Activated naive CD4-positive, alpha-beta T cell treated with anti-CD3 and anti-CD28 coated beads, Interleukin-2, amount 50 U/mL, for 24 hours (primary cell): Measurements from ENCODE around the gene HPCAL1.
A peak's percentile ranks its signal among the peaks of the same experiment; 100 is the strongest.

ENCODE experiments used
- H3K27ac Mint-ChIP-seq: one replicate; pipeline ENCODE4 v1.8.0; 2021; ENCODE audit warnings: mild to moderate bottlenecking, mixed read lengths
- H3K27me3 Mint-ChIP-seq: one replicate; pipeline ENCODE4 v1.8.0; 2021; ENCODE audit warnings: mixed read lengths
- H3K36me3 Mint-ChIP-seq: one replicate; pipeline ENCODE4 v1.8.0; 2021; ENCODE audit warnings: mixed read lengths
- H3K4me1 Mint-ChIP-seq: one replicate; pipeline ENCODE4 v1.8.0; 2021; ENCODE audit warnings: mixed read lengths
- H3K4me3 Mint-ChIP-seq: one replicate; pipeline ENCODE4 v1.8.0; 2021; ENCODE audit warnings: mild to moderate bottlenecking, mixed read lengths
- H3K9me3 Mint-ChIP-seq: one replicate; pipeline ENCODE4 v1.8.0; 2021; ENCODE audit warnings: mixed read lengths

The HPCAL1 gene

GRCh38 chr2:10303181-10303693 lies 533 bp downstream of the HPCAL1 start:
- peak overlapping the region; percentile 86 for H3K27ac Mint-ChIP-seq
- H3K4me1 Mint-ChIP-seq: peaks cover 81% of the 10 kb centered on the region
- H3K4me3 Mint-ChIP-seq: peak overlapping the region; percentile 97
- no peaks in the 10 kb centered on the region for H3K27me3 Mint-ChIP-seq
- no peaks in the 10 kb centered on the region for H3K9me3 Mint-ChIP-seq
- no peaks in the 10 kb centered on the region for H3K36me3 Mint-ChIP-seq

DNA sequence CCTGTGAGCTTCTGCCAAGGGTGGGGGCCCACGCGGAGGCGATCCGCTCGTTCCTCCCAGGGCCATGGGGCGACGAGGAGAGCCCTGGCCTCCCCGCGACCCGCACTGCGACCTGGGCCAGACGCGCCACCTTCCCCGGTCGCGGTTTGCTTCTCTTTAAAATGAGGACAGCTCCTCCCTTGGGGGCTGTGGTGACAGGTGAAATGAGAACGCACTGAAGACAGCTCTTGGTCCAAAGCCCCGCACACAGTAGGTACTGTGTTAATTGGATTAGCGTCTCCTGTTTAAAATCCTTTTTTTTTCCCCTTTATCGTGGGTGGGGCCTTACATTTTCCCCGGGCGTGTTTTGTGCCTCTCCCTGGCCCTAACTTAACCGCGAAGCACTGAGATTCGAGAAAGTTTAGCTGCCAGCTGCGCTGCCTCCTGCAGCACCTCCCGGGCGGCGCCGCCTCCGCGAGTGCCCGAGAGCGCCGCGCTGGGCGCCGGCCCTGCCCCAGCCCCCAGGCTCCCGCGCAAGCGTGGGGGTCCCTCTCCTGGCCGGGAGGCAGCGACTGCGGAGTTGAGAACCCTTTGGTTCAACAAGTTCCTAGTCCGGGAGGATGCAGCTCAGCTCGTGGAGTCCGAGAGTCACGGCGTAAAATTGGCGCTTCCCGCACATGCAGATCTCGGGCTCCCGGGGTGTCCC lies 1.1 kb downstream of the HPCAL1 start:
- Mint-ChIP-seq H3K9me3 (no peaks in the 10 kb centered on the region), H3K36me3 (no peaks in the 10 kb centered on the region), H3K4me3 (peak overlapping the region; percentile 97), H3K4me1 (peaks cover 80% of the 10 kb centered on the region), H3K27me3 (no peaks in the 10 kb centered on the region), H3K27ac (peak overlapping the region; percentile 65)

DNA sequence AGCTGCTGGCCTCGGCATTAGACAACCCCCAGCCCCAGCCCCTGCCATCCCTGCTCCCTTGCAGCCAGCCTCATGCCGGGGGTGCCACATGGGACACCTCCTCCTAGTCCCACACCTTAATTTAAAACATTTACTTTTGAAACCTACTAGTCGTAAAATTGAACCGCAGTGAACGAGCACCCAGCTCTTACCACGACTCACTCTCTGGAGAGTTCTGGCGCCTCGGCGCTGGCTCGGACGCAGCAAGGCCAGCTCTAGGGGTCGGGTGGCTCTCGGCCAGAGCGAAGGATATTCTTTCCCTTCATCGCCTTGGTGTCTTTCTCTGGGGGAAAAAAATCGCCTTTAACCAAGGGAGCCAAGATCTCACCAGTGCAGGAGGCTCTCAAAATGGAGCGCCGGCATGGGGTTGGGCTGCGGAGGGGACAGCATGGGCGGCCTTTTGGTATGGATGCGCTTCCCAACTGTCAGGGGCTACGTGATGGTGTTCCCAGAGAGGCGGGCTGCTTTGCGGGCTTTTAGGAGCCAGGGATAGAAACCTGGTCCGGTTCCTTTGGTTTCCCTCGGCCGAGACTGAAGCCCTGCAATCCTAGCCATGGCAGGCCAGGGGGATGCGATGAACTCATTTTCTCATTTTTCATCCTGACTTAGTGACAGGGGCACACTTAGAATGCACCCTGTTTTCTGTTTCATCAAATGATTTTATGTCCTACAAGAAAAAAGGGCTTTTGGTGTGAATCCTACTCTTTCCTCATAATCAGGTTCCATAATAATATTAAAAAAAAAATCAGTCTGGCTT lies 2.0 kb downstream of the HPCAL1 start:
- Mint-ChIP-seq H3K4me3 (peak overlapping the region; percentile 92), H3K27me3 (no peaks in the 10 kb centered on the region), H3K27ac (peak overlapping the region; percentile 60), H3K36me3 (no peaks in the 10 kb centered on the region), H3K4me1 (peaks cover 76% of the 10 kb centered on the region), H3K9me3 (no peaks in the 10 kb centered on the region)

DNA sequence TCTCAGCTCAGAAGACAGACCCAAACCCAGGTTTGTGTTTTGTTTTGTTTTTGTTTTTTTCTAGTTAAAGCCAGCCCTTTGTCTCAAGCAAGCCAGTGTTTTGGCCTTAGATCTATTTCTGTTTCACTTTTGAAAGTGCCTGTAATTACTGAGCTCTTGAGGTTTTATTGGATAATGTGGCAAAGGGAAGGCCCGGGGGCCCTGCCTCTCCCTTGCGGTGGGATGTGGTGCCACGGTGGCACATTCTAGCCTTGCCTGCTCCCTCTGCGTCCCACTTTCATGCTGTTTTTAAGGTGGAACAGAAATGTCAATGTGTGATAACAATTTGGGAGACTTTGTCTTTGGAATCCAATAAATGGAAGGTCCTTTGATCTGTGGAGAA lies 2.5 kb downstream of the HPCAL1 start:
- Mint-ChIP-seq H3K27me3 (no peaks in the 10 kb centered on the region), H3K4me3 (peak overlapping the region; percentile 92), H3K36me3 (no peaks in the 10 kb centered on the region), H3K9me3 (no peaks in the 10 kb centered on the region), H3K4me1 (peaks cover 78% of the 10 kb centered on the region), H3K27ac (peak overlapping the region; percentile 41)

GRCh38 chr2:10305715-10306114 lies 3.0 kb downstream of the HPCAL1 start:
- Mint-ChIP-seq H3K4me1 (peaks cover 75% of the 10 kb centered on the region), H3K9me3 (no peaks in the 10 kb centered on the region), H3K27me3 (no peaks in the 10 kb centered on the region), H3K27ac (peak overlapping the region; percentile 41), H3K36me3 (no peaks in the 10 kb centered on the region), H3K4me3 (peak overlapping the region; percentile 92)

DNA sequence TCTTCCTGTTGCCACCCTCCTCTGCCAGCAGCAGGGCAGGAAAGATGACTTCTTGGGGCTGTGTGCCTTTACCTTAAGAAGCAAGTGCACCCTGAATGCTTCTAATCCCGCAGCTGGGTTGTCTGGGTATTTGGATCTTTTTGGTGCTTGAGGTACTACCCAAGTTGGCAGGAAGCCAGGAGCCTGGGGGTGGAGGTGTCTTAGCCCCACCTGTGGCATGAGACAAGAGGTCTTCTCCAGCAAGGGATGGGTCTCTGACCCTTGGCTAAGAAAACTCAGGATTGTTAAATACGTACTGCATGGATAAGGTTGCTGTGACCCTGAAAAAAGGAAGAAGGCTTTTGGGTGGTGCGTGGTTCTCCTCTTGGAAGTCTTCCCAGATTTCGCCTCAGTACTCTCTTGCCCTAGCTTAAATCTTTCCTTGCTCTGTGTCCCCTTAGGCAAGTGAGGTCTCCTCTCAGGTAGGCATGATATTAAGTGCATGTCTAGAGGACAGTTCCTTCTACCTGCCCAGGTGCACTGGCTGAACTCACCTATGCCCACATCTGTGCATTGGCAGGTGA lies 4.3 kb downstream of the HPCAL1 start:
- H3K36me3 Mint-ChIP-seq: no peaks in the 10 kb centered on the region
- H3K27me3 Mint-ChIP-seq: no peaks in the 10 kb centered on the region
- H3K9me3 Mint-ChIP-seq: no peaks in the 10 kb centered on the region
- no peak overlapping the region for H3K27ac Mint-ChIP-seq
- H3K4me3 Mint-ChIP-seq: peak overlapping the region; percentile 92
- peaks cover 68% of the 10 kb centered on the region for H3K4me1 Mint-ChIP-seq

DNA sequence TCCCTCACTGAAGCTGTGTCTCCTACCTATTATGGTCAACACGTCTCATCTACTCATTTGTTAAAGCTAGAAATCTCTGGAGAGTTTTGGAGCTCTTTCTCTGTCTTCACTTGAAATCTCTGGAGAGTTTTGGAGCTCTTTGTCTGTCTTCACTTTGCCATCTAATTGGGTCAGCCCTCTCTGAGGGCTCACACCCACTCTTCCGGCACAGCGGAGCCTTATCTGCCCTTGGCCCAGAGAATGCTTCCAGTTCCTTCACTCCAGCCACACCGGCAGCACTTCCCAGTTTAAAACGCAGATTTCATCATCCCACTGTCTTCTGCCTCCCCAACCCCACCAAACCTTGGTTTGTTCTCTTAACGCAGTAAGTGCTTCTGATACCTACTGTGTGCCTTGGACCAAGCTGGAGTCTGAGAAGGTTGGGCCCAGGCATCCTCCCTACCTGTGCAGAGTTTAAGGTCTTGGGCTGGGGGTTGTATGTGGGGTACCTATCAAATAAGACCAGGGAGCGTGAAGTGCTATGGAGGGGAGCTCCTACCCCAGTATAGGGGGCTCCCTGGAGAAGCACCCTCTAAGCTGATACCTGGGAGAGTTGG lies 5.0 kb downstream of the HPCAL1 start:
- Mint-ChIP-seq H3K4me1 (peaks cover 68% of the 10 kb centered on the region), H3K27me3 (no peaks in the 10 kb centered on the region), H3K27ac (peak overlapping the region; percentile 53), H3K9me3 (no peaks in the 10 kb centered on the region), H3K4me3 (peak overlapping the region; percentile 33), H3K36me3 (no peaks in the 10 kb centered on the region)

GRCh38 chr2:10308866-10309265 lies 6.2 kb downstream of the HPCAL1 start:
- H3K27ac Mint-ChIP-seq: no peak overlapping the region
- peaks cover 62% of the 10 kb centered on the region for H3K4me1 Mint-ChIP-seq
- H3K27me3 Mint-ChIP-seq: no peaks in the 10 kb centered on the region
- H3K4me3 Mint-ChIP-seq: no peak overlapping the region
- no peaks in the 10 kb centered on the region for H3K9me3 Mint-ChIP-seq
- no peaks in the 10 kb centered on the region for H3K36me3 Mint-ChIP-seq

- Mint-ChIP-seq H3K4me1 (peaks cover 64% of the 10 kb centered on the region), H3K36me3 (no peaks in the 10 kb centered on the region), H3K4me3 (no peak overlapping the region)
Observed at GRCh38 chr2:10309286-10309685, 6.6 kb downstream of the HPCAL1 start.

DNA sequence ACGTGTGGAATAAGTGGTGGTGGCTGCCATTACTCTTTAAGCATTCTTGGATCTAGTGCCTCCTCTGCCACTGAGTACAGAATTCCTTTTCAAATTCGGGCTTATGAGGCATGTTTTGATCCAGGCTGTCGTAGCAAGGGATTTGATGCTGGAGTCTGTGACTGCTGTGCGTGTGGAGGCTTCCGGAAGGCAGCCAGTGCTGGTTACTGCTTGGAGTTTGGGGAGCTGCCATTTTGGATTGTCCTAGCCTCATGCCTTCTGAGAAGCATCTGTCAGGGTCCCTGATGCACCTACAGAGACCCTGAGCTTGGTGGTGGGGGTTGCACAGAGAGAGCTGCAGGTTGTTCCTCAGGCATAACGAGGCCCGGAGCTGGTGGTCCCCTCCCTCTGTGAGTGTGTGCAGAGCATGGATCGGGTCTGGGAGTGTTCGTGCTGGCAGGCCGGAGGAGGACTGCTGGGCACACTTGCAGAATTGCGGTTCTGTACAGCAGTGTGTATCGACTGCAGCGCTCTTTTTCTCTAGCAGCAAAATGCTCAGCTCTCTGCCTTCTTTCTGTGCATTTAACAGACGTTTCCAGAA lies 7.7 kb downstream of the HPCAL1 start:
- Mint-ChIP-seq H3K36me3 (no peaks in the 10 kb centered on the region), H3K4me3 (no peak overlapping the region)

More at GRCh38 chr2:10309286-10309685, 6.6 kb downstream of the HPCAL1 start:
- Mint-ChIP-seq H3K9me3 (no peaks in the 10 kb centered on the region), H3K27me3 (no peaks in the 10 kb centered on the region), H3K27ac (no peak overlapping the region)

GRCh38 chr2:10311736-10312135 lies 9.0 kb downstream of the HPCAL1 start:
- Mint-ChIP-seq H3K9me3 (no peaks in the 10 kb centered on the region), H3K4me3 (no peak overlapping the region), H3K4me1 (peaks cover 60% of the 10 kb centered on the region), H3K27me3 (no peaks in the 10 kb centered on the region), H3K36me3 (no peaks in the 10 kb centered on the region), H3K27ac (no peak overlapping the region)

More for the DNA sequence above, 7.7 kb downstream of the HPCAL1 start:
- H3K27me3 Mint-ChIP-seq: no peaks in the 10 kb centered on the region
- H3K9me3 Mint-ChIP-seq: no peaks in the 10 kb centered on the region
- no peak overlapping the region for H3K27ac Mint-ChIP-seq
- peaks cover 60% of the 10 kb centered on the region for H3K4me1 Mint-ChIP-seq

DNA sequence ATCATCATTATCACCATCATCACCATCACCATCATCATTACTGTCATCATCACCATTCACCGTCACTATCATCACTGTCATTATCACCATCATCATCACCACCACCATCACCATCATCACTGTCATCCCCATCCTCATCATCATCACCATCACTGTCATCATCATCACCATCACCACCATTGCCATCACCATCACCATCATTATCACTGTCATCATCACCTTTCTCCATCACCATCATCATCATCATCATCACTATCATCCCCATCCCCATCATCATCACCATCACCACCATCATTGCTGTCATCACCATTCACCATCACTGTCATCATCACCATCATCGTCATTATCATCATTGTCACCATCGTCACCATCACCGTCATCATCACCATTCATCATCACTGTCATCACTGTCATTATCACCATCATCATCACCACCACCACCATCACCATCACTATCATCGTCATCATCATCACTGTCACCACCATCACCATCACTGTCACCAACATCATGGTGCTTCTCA lies 9.8 kb downstream of the HPCAL1 start:
- no peaks in the 10 kb centered on the region for H3K36me3 Mint-ChIP-seq
- no peak overlapping the region for H3K4me3 Mint-ChIP-seq
- H3K9me3 Mint-ChIP-seq: no peaks in the 10 kb centered on the region
- no peaks in the 10 kb centered on the region for H3K27me3 Mint-ChIP-seq
- no peak overlapping the region for H3K27ac Mint-ChIP-seq
- peaks cover 53% of the 10 kb centered on the region for H3K4me1 Mint-ChIP-seq

GRCh38 chr2:10316336-10316735 lies 13.6 kb downstream of the HPCAL1 start:
- Mint-ChIP-seq H3K4me3 (peak overlapping the region; percentile 19), H3K27me3 (no peaks in the 10 kb centered on the region), H3K9me3 (peaks cover 4% of the 10 kb centered on the region), H3K27ac (peak overlapping the region; percentile 79), H3K4me1 (peaks cover 55% of the 10 kb centered on the region), H3K36me3 (peaks cover 5% of the 10 kb centered on the region)

DNA sequence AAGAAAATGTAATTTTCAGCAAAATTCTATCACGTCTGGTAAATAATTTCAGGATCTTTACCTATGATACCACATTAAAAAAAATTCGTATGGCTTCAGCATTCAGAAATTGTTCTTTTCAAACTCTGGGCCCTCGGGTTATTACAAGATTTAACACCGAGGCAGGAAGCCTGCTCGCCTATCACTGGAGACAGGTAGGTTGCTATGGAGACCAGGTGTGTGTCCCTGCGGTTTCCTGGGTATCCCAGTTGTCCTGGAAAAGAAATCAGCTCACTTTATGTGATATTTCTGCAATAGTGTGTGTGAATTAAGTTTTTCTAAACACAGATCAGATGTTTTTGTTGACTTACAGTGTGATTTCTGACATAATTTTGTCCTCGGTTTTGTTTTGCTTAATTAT lies 14.2 kb downstream of the HPCAL1 start:
- Mint-ChIP-seq H3K9me3 (peaks cover 4% of the 10 kb centered on the region), H3K27me3 (no peaks in the 10 kb centered on the region), H3K36me3 (peaks cover 7% of the 10 kb centered on the region), H3K27ac (no peak overlapping the region), H3K4me3 (no peak overlapping the region), H3K4me1 (peaks cover 55% of the 10 kb centered on the region)

DNA sequence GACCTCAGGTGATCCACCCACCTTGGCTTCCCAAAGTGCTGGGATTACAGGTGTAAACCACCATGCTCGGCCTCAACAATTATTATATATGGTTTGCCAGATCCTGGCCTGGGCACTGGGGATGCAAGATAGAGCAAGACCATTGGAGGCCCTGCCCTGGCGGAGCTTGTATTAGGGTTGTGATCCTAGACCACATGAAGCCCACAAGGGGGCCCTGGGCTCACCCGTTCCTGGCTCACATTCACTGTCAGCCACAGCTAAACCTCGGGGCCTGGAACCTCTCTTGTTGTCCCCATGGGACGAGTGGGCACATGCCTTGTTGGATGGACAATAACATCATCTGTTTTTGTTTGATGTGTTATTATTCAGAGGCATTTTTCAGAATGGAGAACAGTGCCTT lies 14.9 kb downstream of the HPCAL1 start:
- Mint-ChIP-seq H3K27ac (no peak overlapping the region), H3K4me1 (peaks cover 55% of the 10 kb centered on the region), H3K4me3 (no peak overlapping the region), H3K36me3 (peaks cover 7% of the 10 kb centered on the region), H3K27me3 (no peaks in the 10 kb centered on the region), H3K9me3 (peaks cover 4% of the 10 kb centered on the region)
